ENCODE measurements around the gene PSMD5. TPM values are rescaled to one million over a fixed set of nuclear protein-coding genes. Genes with fewer than 3 reads are reported as not detected.
A peak's percentile ranks its signal among the peaks of the same experiment; 100 is the strongest.

PSMD5 gene
- total RNA-seq, 1 donor from 2014 or later: 44.4 TPM

GRCh38 chr9:120850315-120850714 is 7.6 kb upstream of the PSMD5 start:
- no peak for DNase-seq (ENCODE audit: low read depth)
- Histone ChIP-seq H3K4me3 (ENCODE audit: low read depth, low read length) (no peak overlapping the region), H3K27me3 (ENCODE audit: control insufficient read depth, insufficient read depth, low read length) (no peaks in the 10 kb centered on the region), H3K36me3 (ENCODE audit: control insufficient read depth, insufficient read depth, low read length) (no peaks in the 10 kb centered on the region)
- TF ChIP-seq CTCF (IDR thresholded peaks at IDR 0.05; ENCODE audit: insufficient read depth, low read length, poor library complexity, severe bottlenecking): no peak

- H3K4me3 ChIP-seq (ENCODE audit: low read depth, low read length): no peak overlapping the region
- no peaks in the 10 kb centered on the region for H3K27me3 ChIP-seq (ENCODE audit: control insufficient read depth, insufficient read depth, low read length)
- TF ChIP-seq CTCF (IDR thresholded peaks at IDR 0.05; ENCODE audit: insufficient read depth, low read length, poor library complexity, severe bottlenecking): no peak
- no peaks in the 10 kb centered on the region for H3K36me3 ChIP-seq (ENCODE audit: control insufficient read depth, insufficient read depth, low read length)
- DNase-seq (ENCODE audit: low read depth): no peak
Measured at GRCh38 chr9:120846906-120847305, 4.2 kb upstream of the PSMD5 start.

- Histone ChIP-seq H3K4me3 (ENCODE audit: low read depth, low read length) (no peak overlapping the region), H3K36me3 (ENCODE audit: control insufficient read depth, insufficient read depth, low read length) (no peaks in the 10 kb centered on the region), H3K27me3 (ENCODE audit: control insufficient read depth, insufficient read depth, low read length) (no peaks in the 10 kb centered on the region)
- TF ChIP-seq CTCF (IDR thresholded peaks at IDR 0.05; ENCODE audit: insufficient read depth, low read length, poor library complexity, severe bottlenecking): no peak
- no peak for DNase-seq (ENCODE audit: low read depth)
Measured at GRCh38 chr9:120846251-120846889, 3.6 kb upstream of the PSMD5 start.

- H3K36me3 ChIP-seq (ENCODE audit: control insufficient read depth, insufficient read depth, low read length): no peaks in the 10 kb centered on the region
- DNase-seq (ENCODE audit: low read depth): no peak
- no peaks in the 10 kb centered on the region for H3K27me3 ChIP-seq (ENCODE audit: control insufficient read depth, insufficient read depth, low read length)
- H3K4me3 ChIP-seq (ENCODE audit: low read depth, low read length): no peak overlapping the region
- TF ChIP-seq CTCF (IDR thresholded peaks at IDR 0.05; ENCODE audit: insufficient read depth, low read length, poor library complexity, severe bottlenecking): no peak
Measured at GRCh38 chr9:120845255-120845654, 2.5 kb upstream of the PSMD5 start.

GRCh38 chr9:120841930-120842684 is 615 bp downstream of the PSMD5 start:
- Histone ChIP-seq H3K4me3 (ENCODE audit: low read depth, low read length) (peak overlapping the region; percentile 87), H3K36me3 (ENCODE audit: control insufficient read depth, insufficient read depth, low read length) (no peaks in the 10 kb centered on the region), H3K27me3 (ENCODE audit: control insufficient read depth, insufficient read depth, low read length) (no peaks in the 10 kb centered on the region)
- DNase-seq (ENCODE audit: low read depth): no peak
- TF ChIP-seq CTCF (IDR thresholded peaks at IDR 0.05; ENCODE audit: insufficient read depth, low read length, poor library complexity, severe bottlenecking): no peak
